SK-N-SH (cell line): ENCODE results near the gene UBA1. TPM values are rescaled to one million over a fixed set of nuclear protein-coding genes. Genes with fewer than 3 reads are reported as not detected.

Experiments used
- CTCF ChIA-PET: fragments of 300-600, 350-600 bp; formaldehyde crosslinking; extraction: SDS; loops from one replicate; lab custom pipeline; 2021; lab: Yijun Ruan, JAX
- POLR2A ChIA-PET: fragments of 350-600 bp; sonication (Branson Sonifier 250); formaldehyde crosslinking; extraction: SDS; loops from one replicate; lab custom pipeline; 2020; ENCODE audit warnings: antibody characterized with exemption, inconsistent platforms; lab: Yijun Ruan, JAX
- DNase-seq: peaks from one replicate; pipeline ENCODE4 v3.0.0; 2012
- H2AFZ ChIP-seq: fragments of 200-600 bp; sonication (generic); 2 replicates; pipeline ENCODE4 v1.8.1; 2016; ENCODE audit warnings: antibody characterized with exemption, mild to moderate bottlenecking, low read depth
- H3F3A ChIP-seq: fragments of 200-600 bp; sonication (generic); replicated peaks from 2 replicates; pipeline ENCODE3; 2016; ENCODE audit warnings: antibody characterized with exemption, mild to moderate bottlenecking; ENCODE audit not compliant: insufficient read depth
- H3K27ac ChIP-seq, 2 experiments: fragments of 200-500 bp in 1 of 2; fragments of 200-600 bp in 1 of 2; sonication (Bioruptor generic) in 1 of 2; sonication (generic), shearing (Covaris generic) in 1 of 2; 2 replicates each; pipeline versions ENCODE4 v1.5.1 to v1.6.1; 2014 to 2016; ENCODE audit warnings: low read depth in 2 of 2, inconsistent platforms in 1 of 2, low read length in 1 of 2, mild to moderate bottlenecking in 1 of 2, mixed read lengths in 1 of 2
- H3K27me3 ChIP-seq: fragments of 200-600 bp; sonication (generic), shearing (Covaris generic); 2 replicates; pipeline ENCODE4 v1.6.1; 2016; ENCODE audit warnings: mixed run types; ENCODE audit not compliant: insufficient read depth
- H3K36me3 ChIP-seq, 2 experiments: fragments of 200-500 bp in 1 of 2; fragments of 200-600 bp in 1 of 2; sonication (Bioruptor generic) in 1 of 2; sonication (generic) in 1 of 2; replicated peaks in 1 of 2; 2 replicates each; pipeline versions ENCODE3 to v1.5.1; 2014 to 2016; ENCODE audit warnings: low read length in 1 of 2, mild to moderate bottlenecking in 1 of 2; ENCODE audit not compliant: insufficient read depth in 2 of 2, control insufficient read depth in 1 of 2
- H3K4me1 ChIP-seq, 2 experiments: fragments of 200-500 bp in 1 of 2; fragments of 200-600 bp in 1 of 2; sonication (Bioruptor generic) in 1 of 2; sonication (generic), shearing (Covaris generic) in 1 of 2; 2 replicates each; pipeline versions ENCODE4 v1.5.1 to v1.6.1; 2014 to 2016; ENCODE audit warnings: low read depth in 1 of 2, low read length in 1 of 2, mixed run types in 1 of 2; ENCODE audit not compliant: insufficient read depth in 2 of 2, control insufficient read depth in 1 of 2
- H3K4me2 ChIP-seq: fragments of 200-600 bp; sonication (generic), shearing (Covaris generic); 2 replicates; pipeline ENCODE4 v1.6.1; 2017; ENCODE audit warnings: mixed run types
- H3K4me3 ChIP-seq, 2 experiments: fragments of 200-500 bp in 1 of 2; fragments of 200-600 bp in 1 of 2; sonication (Bioruptor generic) in 1 of 2; sonication (generic), shearing (Covaris generic) in 1 of 2; 2 replicates each; pipeline versions ENCODE4 v1.5.1 to v1.8.1; 2014 to 2016; ENCODE audit warnings: low read depth in 2 of 2, inconsistent platforms in 1 of 2, low read length in 1 of 2, mild to moderate bottlenecking in 1 of 2, mixed read lengths in 1 of 2, moderate library complexity in 1 of 2
- H3K79me2 ChIP-seq: fragments of 200-600 bp; sonication (generic); 2 replicates; pipeline ENCODE4 v1.8.1; 2017; ENCODE audit warnings: mild to moderate bottlenecking; ENCODE audit not compliant: insufficient read depth
- H3K9ac ChIP-seq: fragments of 200-600 bp; sonication (generic); 2 replicates; pipeline ENCODE4 v1.6.1; 2017; ENCODE audit warnings: mixed run types
- H3K9me2 ChIP-seq: fragments of 200-600 bp; sonication (generic); 2 replicates; pipeline ENCODE4 v1.6.1; 2017; ENCODE audit warnings: mixed run types
- H3K9me3 ChIP-seq: fragments of 200-600 bp; sonication (generic); 2 replicates; pipeline ENCODE4 v1.6.1; 2017; ENCODE audit warnings: mixed run types, mild to moderate bottlenecking, moderate library complexity
- H4K20me1 ChIP-seq: fragments of 200-600 bp; sonication (generic); 2 replicates; pipeline ENCODE4 v1.6.1; 2017; ENCODE audit warnings: mild to moderate bottlenecking, mixed run types; ENCODE audit not compliant: insufficient read depth
- CHD2 ChIP-seq: fragments of 150-350 bp; IDR thresholded peaks from 2 replicates; pipeline ENCODE4 v1.6.1; 2018; ENCODE audit warnings: low read length; ENCODE audit not compliant: partially characterized antibody
- EZH2phosphoT487 ChIP-seq: fragments of 200-600 bp; sonication (generic); IDR thresholded peaks from 2 replicates; pipeline ENCODE4 v1.6.1; 2017; ENCODE audit warnings: low read depth, mixed run types, mild to moderate bottlenecking, antibody characterized with exemption, moderate library complexity, borderline replicate concordance
- FOSL2 ChIP-seq: IDR thresholded peaks from 2 replicates; pipeline ENCODE4 v1.4.0; 2012; ENCODE audit warnings: low read depth, mild to moderate bottlenecking, moderate library complexity, borderline replicate concordance
- FOXM1 ChIP-seq: IDR thresholded peaks from 2 replicates; pipeline ENCODE4 v1.4.0; 2012; ENCODE audit warnings: low read depth, mild to moderate bottlenecking
- GABPA ChIP-seq: IDR thresholded peaks from 2 replicates; pipeline ENCODE4 v1.4.0; 2012; ENCODE audit warnings: low read depth, mild to moderate bottlenecking
- GATA2 ChIP-seq: sonication (generic); formaldehyde crosslinking; IDR thresholded peaks from 2 replicates; pipeline ENCODE4 v1.5.0; 2020; ENCODE audit warnings: mild to moderate bottlenecking, missing genetic modification reagents
- MEF2A ChIP-seq: IDR thresholded peaks from 2 replicates; pipeline ENCODE4 v1.4.0; 2012; ENCODE audit warnings: low read depth, borderline replicate concordance
- MXI1 ChIP-seq: IDR thresholded peaks from 2 replicates; pipeline ENCODE4 v1.6.1; 2012; ENCODE audit warnings: mild to moderate bottlenecking, low read depth, low read length, improper control_type of control experiment
- NFIC ChIP-seq: IDR thresholded peaks from 2 replicates; pipeline ENCODE4 v1.4.0; 2012; ENCODE audit warnings: borderline replicate concordance
- NRF1 ChIP-seq: IDR thresholded peaks from 2 replicates; pipeline ENCODE4 v1.6.1; 2012; ENCODE audit warnings: low read depth, mild to moderate bottlenecking, low read length
- POLR2AphosphoS5 ChIP-seq: IDR thresholded peaks from 2 replicates; pipeline ENCODE4 v1.6.1; 2012; ENCODE audit warnings: low read depth, low read length
- RAD21 ChIP-seq: IDR thresholded peaks from 2 replicates; pipeline ENCODE4 v1.6.1; 2012; ENCODE audit warnings: mild to moderate bottlenecking, low read length
- REST ChIP-seq: IDR thresholded peaks from 2 replicates; pipeline ENCODE4 v1.6.1; 2012; ENCODE audit warnings: mild to moderate bottlenecking, low read depth, low read length, moderate library complexity
- RFX5 ChIP-seq: IDR thresholded peaks from 2 replicates; pipeline ENCODE4 v1.6.1; 2012; ENCODE audit warnings: mild to moderate bottlenecking, improper control_type of control experiment, low read length
- SMC3 ChIP-seq: IDR thresholded peaks from 2 replicates; pipeline ENCODE4 v1.6.1; 2012; ENCODE audit warnings: low read depth, low read length, improper control_type of control experiment
- TCF12 ChIP-seq: IDR thresholded peaks from 2 replicates; pipeline ENCODE4 v1.4.0; 2012
- YY1 ChIP-seq: IDR thresholded peaks from 2 replicates; pipeline ENCODE4 v1.4.0; 2012; ENCODE audit warnings: low read depth, mild to moderate bottlenecking
- WGBS: methylation state at CpG from one replicate; pipeline ENCODE4 v1.1.6; 2017; ENCODE audit warnings: low lambda C conversion rate; 5-methylcytosine and 5-hydroxymethylcytosine counted together
- polyA plus RNA-seq, 3 experiments: library from polyadenylated mRNA; depleted of rRNA; stranded (reverse); fragments of >200 nt; gene quantifications; 2 replicates each; pipeline ENCODE4 v1.2.3, GENCODE V29; 2012
- TF ChIP-seq, protein P1 (sequence below): IDR thresholded peaks from 2 replicates; pipeline ENCODE4; 2012
- TF ChIP-seq, protein P2 (sequence below): IDR thresholded peaks from 2 replicates; pipeline ENCODE4 v1.4.0; 2012; ENCODE audit warnings: low read depth
- TF ChIP-seq, protein P3 (sequence below): fragments of 200-600 bp; sonication (generic); IDR thresholded peaks from 2 replicates; pipeline ENCODE4 v1.6.1; 2017; ENCODE audit warnings: antibody characterized with exemption, mild to moderate bottlenecking, moderate library complexity
- TF ChIP-seq, protein P4 (sequence below): fragments of 150-350 bp; IDR thresholded peaks from 2 replicates; pipeline ENCODE4 v1.6.1; 2016; ENCODE audit warnings: mild to moderate bottlenecking, low read depth, low read length

UBA1 gene
- polyA plus RNA-seq, 1 of the 3 experiments (the other 2 are of a cell fraction): 283 TPM

GRCh38 chrX:47185241-47185640, 8.4 kb upstream of the UBA1 start:
- Histone ChIP-seq H3K9me2 (no peaks in the 10 kb centered on the region), H4K20me1 (no peaks in the 10 kb centered on the region), H3K9me3 (no peaks in the 10 kb centered on the region), H3F3A (no peaks in the 10 kb centered on the region), H3K9ac (no peak overlapping the region), H3K27me3 (peaks cover 30% of the 10 kb centered on the region; the same call in 1 of the 2 replicates), H3K27ac (no peak overlapping the region), H3K36me3 (peaks cover 0 to 18% of the 10 kb centered on the region in 2 experiments), H3K79me2 (no peaks in the 10 kb centered on the region), H3K4me3 (no peak overlapping the region), H3K4me2 (no peak overlapping the region), H2AFZ (no peak overlapping the region), H3K4me1 (no peaks in the 10 kb centered on the region; a peak in 1 of 4 replicates)
- WGBS: 43% methylated on average over 3 of the region's 17 CpGs
- TF ChIP-seq, protein P1, sequence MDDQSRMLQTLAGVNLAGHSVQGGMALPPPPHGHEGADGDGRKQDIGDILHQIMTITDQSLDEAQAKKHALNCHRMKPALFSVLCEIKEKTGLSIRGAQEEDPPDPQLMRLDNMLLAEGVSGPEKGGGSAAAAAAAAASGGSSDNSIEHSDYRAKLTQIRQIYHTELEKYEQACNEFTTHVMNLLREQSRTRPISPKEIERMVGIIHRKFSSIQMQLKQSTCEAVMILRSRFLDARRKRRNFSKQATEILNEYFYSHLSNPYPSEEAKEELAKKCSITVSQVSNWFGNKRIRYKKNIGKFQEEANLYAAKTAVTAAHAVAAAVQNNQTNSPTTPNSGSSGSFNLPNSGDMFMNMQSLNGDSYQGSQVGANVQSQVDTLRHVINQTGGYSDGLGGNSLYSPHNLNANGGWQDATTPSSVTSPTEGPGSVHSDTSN: no peak
- TF ChIP-seq NRF1 (no peak), YY1 (no peak), NFIC (no peak), EZH2phosphoT487 (no peak), FOSL2 (no peak), GATA2 (no peak), FOXM1 (no peak), RFX5 (no peak), MXI1 (no peak), RAD21 (no peak), POLR2AphosphoS5 (no peak), GABPA (no peak)
- TF ChIP-seq, protein P2, sequence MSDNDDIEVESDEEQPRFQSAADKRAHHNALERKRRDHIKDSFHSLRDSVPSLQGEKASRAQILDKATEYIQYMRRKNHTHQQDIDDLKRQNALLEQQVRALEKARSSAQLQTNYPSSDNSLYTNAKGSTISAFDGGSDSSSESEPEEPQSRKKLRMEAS: no peak
- TF ChIP-seq, protein P3, sequence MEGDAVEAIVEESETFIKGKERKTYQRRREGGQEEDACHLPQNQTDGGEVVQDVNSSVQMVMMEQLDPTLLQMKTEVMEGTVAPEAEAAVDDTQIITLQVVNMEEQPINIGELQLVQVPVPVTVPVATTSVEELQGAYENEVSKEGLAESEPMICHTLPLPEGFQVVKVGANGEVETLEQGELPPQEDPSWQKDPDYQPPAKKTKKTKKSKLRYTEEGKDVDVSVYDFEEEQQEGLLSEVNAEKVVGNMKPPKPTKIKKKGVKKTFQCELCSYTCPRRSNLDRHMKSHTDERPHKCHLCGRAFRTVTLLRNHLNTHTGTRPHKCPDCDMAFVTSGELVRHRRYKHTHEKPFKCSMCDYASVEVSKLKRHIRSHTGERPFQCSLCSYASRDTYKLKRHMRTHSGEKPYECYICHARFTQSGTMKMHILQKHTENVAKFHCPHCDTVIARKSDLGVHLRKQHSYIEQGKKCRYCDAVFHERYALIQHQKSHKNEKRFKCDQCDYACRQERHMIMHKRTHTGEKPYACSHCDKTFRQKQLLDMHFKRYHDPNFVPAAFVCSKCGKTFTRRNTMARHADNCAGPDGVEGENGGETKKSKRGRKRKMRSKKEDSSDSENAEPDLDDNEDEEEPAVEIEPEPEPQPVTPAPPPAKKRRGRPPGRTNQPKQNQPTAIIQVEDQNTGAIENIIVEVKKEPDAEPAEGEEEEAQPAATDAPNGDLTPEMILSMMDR: no peak
- ChIA-PET POLR2A (no interaction called here), CTCF (interaction anchor here (1.3 kb wide), 1 partner anchor 338 kb away, joined by 3 read pairs; no protein-coding TSS in a partner anchor)
- no peak for DNase-seq

DNA sequence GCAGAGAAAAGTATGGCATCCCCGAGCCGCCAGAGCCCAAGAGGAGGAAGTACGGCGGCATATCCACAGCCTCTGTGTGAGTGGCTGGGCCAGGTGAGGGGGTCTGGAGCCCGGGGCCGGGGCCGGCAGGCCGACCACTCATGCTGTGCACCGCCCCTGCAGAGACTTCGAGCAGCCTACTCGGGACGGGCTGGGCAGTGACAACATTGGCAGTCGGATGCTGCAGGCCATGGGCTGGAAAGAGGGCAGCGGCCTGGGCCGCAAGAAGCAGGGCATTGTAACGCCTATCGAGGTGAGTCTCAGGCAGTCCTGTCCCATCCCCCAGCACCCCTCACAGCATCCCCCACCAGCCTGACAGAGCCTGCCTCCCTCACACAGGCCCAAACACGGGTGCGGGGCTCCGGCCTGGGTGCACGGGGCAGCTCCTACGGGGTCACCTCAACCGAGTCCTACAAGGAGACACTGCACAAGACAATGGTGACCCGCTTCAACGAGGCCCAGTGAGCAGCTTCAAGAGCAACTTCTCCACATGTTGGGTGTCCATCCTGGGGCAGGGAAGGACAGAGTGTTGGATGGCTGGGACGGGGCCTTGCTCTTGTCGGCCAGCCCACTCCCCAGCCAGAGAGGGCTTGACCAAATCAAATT, 7.4 kb upstream of the UBA1 start:
- Histone ChIP-seq H3K27me3 (peaks cover 30% of the 10 kb centered on the region; the same call in 1 of the 2 replicates), H4K20me1 (no peaks in the 10 kb centered on the region), H3K4me3 (no peak overlapping the region), H3K36me3 (peaks cover 0 to 18% of the 10 kb centered on the region in 2 experiments), H2AFZ (no peak overlapping the region), H3K9me2 (no peaks in the 10 kb centered on the region), H3K79me2 (no peaks in the 10 kb centered on the region), H3F3A (no peaks in the 10 kb centered on the region), H3K4me2 (no peak overlapping the region), H3K9me3 (no peaks in the 10 kb centered on the region), H3K9ac (no peak overlapping the region), H3K27ac (no peak overlapping the region), H3K4me1 (no peaks in the 10 kb centered on the region; a peak in 1 of 4 replicates)
- WGBS: 85% methylated on average over 6 of the region's 27 CpGs
- ChIA-PET CTCF (interaction anchor here (2.8 kb wide), 1 partner anchor 337 kb away, joined by 9 read pairs; no protein-coding TSS in a partner anchor), POLR2A (no interaction called here)
- no peak for DNase-seq
- TF ChIP-seq SMC3 (no peak), MEF2A (no peak), TCF12 (no peak), MXI1 (no peak), RFX5 (no peak), CHD2 (no peak), REST (no peak)
- TF ChIP-seq, protein P4, sequence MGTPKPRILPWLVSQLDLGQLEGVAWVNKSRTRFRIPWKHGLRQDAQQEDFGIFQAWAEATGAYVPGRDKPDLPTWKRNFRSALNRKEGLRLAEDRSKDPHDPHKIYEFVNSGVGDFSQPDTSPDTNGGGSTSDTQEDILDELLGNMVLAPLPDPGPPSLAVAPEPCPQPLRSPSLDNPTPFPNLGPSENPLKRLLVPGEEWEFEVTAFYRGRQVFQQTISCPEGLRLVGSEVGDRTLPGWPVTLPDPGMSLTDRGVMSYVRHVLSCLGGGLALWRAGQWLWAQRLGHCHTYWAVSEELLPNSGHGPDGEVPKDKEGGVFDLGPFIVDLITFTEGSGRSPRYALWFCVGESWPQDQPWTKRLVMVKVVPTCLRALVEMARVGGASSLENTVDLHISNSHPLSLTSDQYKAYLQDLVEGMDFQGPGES: no peak
